Measurements from ENCODE around the gene KIF1B.

GRCh38 chr1:10347109-10347508 lies 136.7 kb downstream of the KIF1B start:
- TF ChIP-seq CTCF (IDR thresholded peaks at IDR 0.05 in 8 of 11, conservative IDR thresholded peaks at IDR 0.05 in 3 of 11) (no peak), POLR2A (IDR thresholded peaks at IDR 0.05) (no peak)
